ENCODE measurements around the gene ITGB4. TPM values are rescaled to one million over a fixed set of nuclear protein-coding genes. Genes with fewer than 3 reads are reported as not detected.
"Not testable (repeated sequence)": the region's sequence is repeated elsewhere in the genome, so short reads cannot be mapped to it uniquely, and the experiment has no call there.

Gene ITGB4
- total and polyA plus RNA-seq, 4 donors: 11.1 to 47.8 (median 14.8) TPM

DNA sequence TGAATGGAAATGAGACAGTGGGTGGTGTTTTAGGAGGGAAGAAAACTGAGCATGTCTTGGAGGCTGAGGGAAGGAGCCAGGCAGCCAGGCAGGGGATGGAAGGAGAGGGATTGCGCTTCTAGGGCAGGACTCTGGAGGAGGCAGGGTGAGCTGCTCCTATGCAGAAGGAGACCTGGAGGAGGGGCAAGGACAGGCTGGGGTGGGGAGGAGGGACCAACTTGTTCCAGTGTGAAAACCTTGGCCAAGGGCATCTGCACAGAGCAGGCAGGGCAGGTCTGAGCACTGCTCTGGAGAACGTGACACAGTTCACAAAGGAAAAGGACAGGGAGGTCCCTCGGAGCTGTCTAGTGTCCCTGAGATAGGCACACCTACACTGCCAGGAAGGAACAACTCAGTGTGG lies 38.2 kb downstream of the ITGB4 start:
- H3K36me3 ChIP-seq (ENCODE audit: control insufficient read depth in 4 of 4, insufficient read depth in 4 of 4, low read length in 4 of 4): peaks cover 0 to 24% (median 0%) of the 10 kb centered on the region in 4 donors
- H3K27me3 ChIP-seq (ENCODE audit: control insufficient read depth in 3 of 3, insufficient read depth in 3 of 3, low read length in 2 of 3): no peaks in the 10 kb centered on the region
- no peak overlapping the region for H3K9ac ChIP-seq (ENCODE audit: insufficient read depth in 1 of 2, low read length in 2 of 2)
- no peak overlapping the region for H3K27ac ChIP-seq (ENCODE audit: low read depth in 1 of 2, low read length in 1 of 2)
- DNase-seq: no peak
- H3K4me3 ChIP-seq: no peak overlapping the region
- no peak for ATAC-seq (ENCODE audit: insufficient read depth, low FRiP score)
- H3K9me3 ChIP-seq (ENCODE audit: control insufficient read depth in 4 of 4, insufficient read depth in 3 of 4, low read length in 3 of 4): peaks cover 0 to 2% (median 0%) of the 10 kb centered on the region in 4 donors
- TF ChIP-seq, protein P1, sequence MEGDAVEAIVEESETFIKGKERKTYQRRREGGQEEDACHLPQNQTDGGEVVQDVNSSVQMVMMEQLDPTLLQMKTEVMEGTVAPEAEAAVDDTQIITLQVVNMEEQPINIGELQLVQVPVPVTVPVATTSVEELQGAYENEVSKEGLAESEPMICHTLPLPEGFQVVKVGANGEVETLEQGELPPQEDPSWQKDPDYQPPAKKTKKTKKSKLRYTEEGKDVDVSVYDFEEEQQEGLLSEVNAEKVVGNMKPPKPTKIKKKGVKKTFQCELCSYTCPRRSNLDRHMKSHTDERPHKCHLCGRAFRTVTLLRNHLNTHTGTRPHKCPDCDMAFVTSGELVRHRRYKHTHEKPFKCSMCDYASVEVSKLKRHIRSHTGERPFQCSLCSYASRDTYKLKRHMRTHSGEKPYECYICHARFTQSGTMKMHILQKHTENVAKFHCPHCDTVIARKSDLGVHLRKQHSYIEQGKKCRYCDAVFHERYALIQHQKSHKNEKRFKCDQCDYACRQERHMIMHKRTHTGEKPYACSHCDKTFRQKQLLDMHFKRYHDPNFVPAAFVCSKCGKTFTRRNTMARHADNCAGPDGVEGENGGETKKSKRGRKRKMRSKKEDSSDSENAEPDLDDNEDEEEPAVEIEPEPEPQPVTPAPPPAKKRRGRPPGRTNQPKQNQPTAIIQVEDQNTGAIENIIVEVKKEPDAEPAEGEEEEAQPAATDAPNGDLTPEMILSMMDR (IDR thresholded peaks at IDR 0.05; ENCODE audit: control extremely low read depth, extremely low read depth): no peak
- peaks cover 0 to 9% (median 8%) of the 10 kb centered on the region in 5 donors for H3K4me1 ChIP-seq (ENCODE audit: control insufficient read depth in 5 of 5, insufficient read depth in 5 of 5, low read length in 5 of 5)
- WGBS, 2 donors: 81 to 86% methylated on average over 3 of the region's 3 CpGs

DNA sequence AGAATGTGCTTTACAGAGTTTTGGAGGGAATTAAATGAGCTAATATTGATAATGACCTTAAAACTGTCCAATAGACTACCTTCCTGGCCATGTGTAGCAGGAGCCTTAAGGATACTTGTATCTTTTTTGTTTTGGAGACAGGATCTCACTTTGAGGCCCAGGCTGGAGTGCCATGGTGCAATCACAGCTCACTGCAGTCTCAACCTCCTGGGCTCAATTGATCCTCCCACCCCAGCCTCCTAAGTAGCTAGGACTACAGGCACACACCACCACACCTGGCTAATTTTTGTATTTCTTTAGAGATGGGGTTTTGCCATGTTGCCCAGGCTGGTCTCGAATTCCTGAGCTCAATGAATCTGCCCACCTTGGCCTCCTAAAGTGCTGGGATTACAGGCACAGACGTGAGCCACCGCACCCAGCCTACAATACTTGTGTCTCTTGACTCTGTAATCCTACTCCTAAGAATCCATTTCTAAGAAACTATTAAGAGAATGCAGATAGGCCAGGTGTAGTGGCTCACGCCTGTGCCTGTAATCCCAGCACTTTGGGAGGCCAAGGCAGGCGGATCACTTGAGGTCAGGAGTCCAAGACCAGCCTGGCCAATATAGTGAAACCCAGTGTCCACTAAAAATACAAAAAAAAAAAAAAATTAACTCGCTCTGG lies 38.9 kb downstream of the ITGB4 start:
- Histone ChIP-seq H3K36me3 (ENCODE audit: control insufficient read depth in 4 of 4, insufficient read depth in 4 of 4, low read length in 4 of 4) (peaks cover 0 to 22% (median 0%) of the 10 kb centered on the region in 4 donors), H3K4me1 (ENCODE audit: control insufficient read depth in 5 of 5, insufficient read depth in 5 of 5, low read length in 5 of 5) (peaks cover 0 to 12% (median 8%) of the 10 kb centered on the region in 5 donors)
- DNase-seq; H3K4me3 ChIP-seq; H3K27ac ChIP-seq (ENCODE audit: low read depth in 1 of 2, low read length in 1 of 2); H3K9me3 ChIP-seq (ENCODE audit: control insufficient read depth in 4 of 4, insufficient read depth in 3 of 4, low read length in 3 of 4); H3K27me3 ChIP-seq (ENCODE audit: control insufficient read depth in 3 of 3, insufficient read depth in 3 of 3, low read length in 2 of 3); H3K9ac ChIP-seq (ENCODE audit: insufficient read depth in 1 of 2, low read length in 2 of 2); ATAC-seq (ENCODE audit: insufficient read depth, low FRiP score): not testable (repeated sequence)
- WGBS, 2 donors: 91 to 93% methylated on average over 6 of the region's 6 CpGs

DNA sequence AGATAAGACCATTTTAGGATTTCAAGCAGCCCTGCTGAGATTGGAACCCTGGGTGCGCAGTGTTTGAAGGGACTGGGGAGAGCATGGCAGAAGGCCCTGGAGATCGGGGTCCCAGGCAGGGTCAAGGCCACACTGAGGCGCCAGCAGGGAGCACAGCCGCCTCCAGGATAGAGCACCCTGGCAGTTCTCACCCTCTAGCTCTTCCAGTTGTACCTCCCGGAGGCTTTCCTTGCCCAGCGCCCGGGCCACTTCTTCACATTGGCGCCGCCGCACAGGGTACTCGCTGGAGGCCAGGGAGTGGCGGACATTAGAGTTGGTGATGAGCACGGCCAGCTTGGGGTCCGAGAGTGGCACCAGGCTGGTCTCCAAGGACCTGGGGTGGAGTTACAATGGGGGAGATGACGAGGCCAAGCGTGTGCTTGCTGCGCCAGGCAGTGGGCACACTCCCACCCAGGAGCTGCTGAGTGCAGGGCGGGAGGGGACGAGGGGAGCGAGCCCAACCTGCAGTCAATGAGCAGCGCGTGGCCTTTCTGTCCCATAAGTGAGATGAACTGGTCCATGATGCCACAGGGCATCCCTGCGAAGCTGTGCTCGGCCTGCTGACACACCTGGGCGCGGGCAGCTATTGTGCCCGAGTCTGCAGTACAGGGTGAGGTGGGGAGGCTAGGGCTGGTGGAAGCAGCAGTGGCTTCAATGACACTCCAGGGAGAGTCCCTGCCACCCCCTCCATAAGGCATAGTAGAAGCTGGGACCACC lies 41.4 kb downstream of the ITGB4 start:
- Histone ChIP-seq H3K36me3 (ENCODE audit: control insufficient read depth in 4 of 4, insufficient read depth in 4 of 4, low read length in 4 of 4) (peaks cover 0 to 10% (median 0%) of the 10 kb centered on the region in 4 donors), H3K27ac (ENCODE audit: low read depth in 1 of 2, low read length in 1 of 2) (no peak overlapping the region), H3K4me1 (ENCODE audit: control insufficient read depth in 5 of 5, insufficient read depth in 5 of 5, low read length in 5 of 5) (peaks cover 0 to 12% (median 8%) of the 10 kb centered on the region in 5 donors), H3K4me3 (no peak overlapping the region), H3K9me3 (ENCODE audit: control insufficient read depth in 4 of 4, insufficient read depth in 3 of 4, low read length in 3 of 4) (peaks cover 0 to 2% (median 0%) of the 10 kb centered on the region in 4 donors), H3K27me3 (ENCODE audit: control insufficient read depth in 3 of 3, insufficient read depth in 3 of 3, low read length in 2 of 3) (no peaks in the 10 kb centered on the region), H3K9ac (ENCODE audit: insufficient read depth in 1 of 2, low read length in 2 of 2) (no peak overlapping the region)
- WGBS, 2 donors: 96 to 97% methylated on average over 27 of the region's 27 CpGs
- DNase-seq (no peak), ATAC-seq (ENCODE audit: insufficient read depth, low FRiP score) (no peak)
- TF ChIP-seq, protein P1 (IDR thresholded peaks at IDR 0.05; ENCODE audit: control extremely low read depth, extremely low read depth): no peak

DNA sequence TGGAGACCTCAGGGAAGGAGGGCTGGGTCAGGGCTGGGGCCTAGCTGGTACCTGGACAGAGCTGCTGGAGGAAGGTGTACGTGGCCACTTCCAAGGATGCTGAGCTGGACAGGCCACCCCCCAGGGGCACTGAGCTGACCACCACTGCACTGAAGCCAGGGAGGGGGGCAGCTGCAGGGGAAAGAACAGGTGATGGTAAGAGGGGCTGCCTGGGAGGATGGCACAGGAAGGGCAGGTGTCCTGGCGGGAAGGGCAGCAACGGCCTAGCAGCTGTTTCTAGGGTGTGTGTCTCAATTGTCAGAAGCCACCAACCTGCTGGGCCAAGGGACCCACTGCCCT lies 42.0 kb downstream of the ITGB4 start:
- 93 to 96% methylated on average over 3 of the region's 3 CpGs for WGBS, 2 donors
- TF ChIP-seq, protein P1 (IDR thresholded peaks at IDR 0.05; ENCODE audit: control extremely low read depth, extremely low read depth): no peak
- Histone ChIP-seq H3K9me3 (ENCODE audit: control insufficient read depth in 4 of 4, insufficient read depth in 3 of 4, low read length in 3 of 4) (peaks cover 0 to 2% (median 0%) of the 10 kb centered on the region in 4 donors), H3K4me3 (no peak overlapping the region), H3K27ac (ENCODE audit: low read depth in 1 of 2, low read length in 1 of 2) (no peak overlapping the region), H3K36me3 (ENCODE audit: control insufficient read depth in 4 of 4, insufficient read depth in 4 of 4, low read length in 4 of 4) (peaks cover 0 to 5% (median 0%) of the 10 kb centered on the region in 4 donors), H3K27me3 (ENCODE audit: control insufficient read depth in 3 of 3, insufficient read depth in 3 of 3, low read length in 2 of 3) (no peaks in the 10 kb centered on the region), H3K9ac (ENCODE audit: insufficient read depth in 1 of 2, low read length in 2 of 2) (no peak overlapping the region), H3K4me1 (ENCODE audit: control insufficient read depth in 5 of 5, insufficient read depth in 5 of 5, low read length in 5 of 5) (peaks cover 0 to 12% (median 8%) of the 10 kb centered on the region in 5 donors)
- no peak for ATAC-seq (ENCODE audit: insufficient read depth, low FRiP score)
- DNase-seq: no peak
